Measurements from ENCODE around the gene GYPA. TPM values are rescaled to one million over a fixed set of nuclear protein-coding genes. Genes with fewer than 3 reads are reported as not detected.
"Not testable (repeated sequence)": the region's sequence is repeated elsewhere in the genome, so short reads cannot be mapped to it uniquely, and the experiment has no call there.

The GYPA gene
- total and polyA plus RNA-seq, 2 donors (not counting 1 experiment from before 2014, with no cell fraction given) = not detected

DNA sequence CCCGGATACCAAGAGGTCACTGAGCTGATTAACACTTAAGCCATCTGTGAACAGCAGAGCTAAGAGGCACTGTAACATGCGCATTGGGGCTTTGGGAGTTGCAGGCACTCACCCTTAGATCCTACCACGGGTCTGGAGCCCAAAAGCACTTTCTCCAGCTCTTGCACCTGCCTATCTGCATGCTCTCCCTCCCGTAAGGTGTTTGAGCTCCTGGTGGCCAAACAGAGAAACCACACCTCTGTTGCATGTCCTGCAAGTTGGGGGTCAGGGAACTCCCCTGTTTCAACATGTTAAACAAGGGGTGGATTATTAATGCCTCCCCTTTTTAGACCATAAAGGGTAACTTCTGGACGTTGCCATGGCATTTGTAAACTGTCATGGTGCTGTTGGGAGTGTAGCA lies 49.8 kb downstream of the GYPA start:
- no peaks in the 10 kb centered on the region for H3K36me3 ChIP-seq (ENCODE audit: control insufficient read depth, insufficient read depth, low read length)
- H2AFZ ChIP-seq (ENCODE audit: low read length) = no peak overlapping the region
- no peak overlapping the region for H3K27ac ChIP-seq (ENCODE audit: insufficient read depth, low read length)
- no peaks in the 10 kb centered on the region for H3K9me3 ChIP-seq (ENCODE audit: control insufficient read depth, insufficient read depth, low read depth, low read length)
- no peak for DNase-seq (ENCODE audit: low read depth in 2 of 2)
- H3K9ac ChIP-seq (ENCODE audit: insufficient read depth, low read length) = no peak overlapping the region
- no peak overlapping the region for H3K4me3 ChIP-seq (replicated peaks in 1 of 4; ENCODE audit: control extremely low read depth in 1 of 4, insufficient read depth in 1 of 4, low read depth in 3 of 4, low read length in 4 of 4)
- H3K4me1 ChIP-seq (ENCODE audit: control insufficient read depth, extremely low read depth, insufficient read depth, low read length) = no peaks in the 10 kb centered on the region
- H3K4me2 ChIP-seq (ENCODE audit: extremely low read depth, insufficient read depth, low read length) = no peak overlapping the region
- no peaks in the 10 kb centered on the region for H3K27me3 ChIP-seq (ENCODE audit: control insufficient read depth, insufficient read depth, low read length)
- no peaks in the 10 kb centered on the region for H4K20me1 ChIP-seq (ENCODE audit: control insufficient read depth, extremely low read depth, insufficient read depth, low read length)
- no peaks in the 10 kb centered on the region for H3K79me2 ChIP-seq (ENCODE audit: control insufficient read depth, insufficient read depth, low read length)
- TF ChIP-seq EZH2 (IDR thresholded peaks at IDR 0.05; ENCODE audit: low read length, missing control alignments) = no peak
- TF ChIP-seq, protein P1, sequence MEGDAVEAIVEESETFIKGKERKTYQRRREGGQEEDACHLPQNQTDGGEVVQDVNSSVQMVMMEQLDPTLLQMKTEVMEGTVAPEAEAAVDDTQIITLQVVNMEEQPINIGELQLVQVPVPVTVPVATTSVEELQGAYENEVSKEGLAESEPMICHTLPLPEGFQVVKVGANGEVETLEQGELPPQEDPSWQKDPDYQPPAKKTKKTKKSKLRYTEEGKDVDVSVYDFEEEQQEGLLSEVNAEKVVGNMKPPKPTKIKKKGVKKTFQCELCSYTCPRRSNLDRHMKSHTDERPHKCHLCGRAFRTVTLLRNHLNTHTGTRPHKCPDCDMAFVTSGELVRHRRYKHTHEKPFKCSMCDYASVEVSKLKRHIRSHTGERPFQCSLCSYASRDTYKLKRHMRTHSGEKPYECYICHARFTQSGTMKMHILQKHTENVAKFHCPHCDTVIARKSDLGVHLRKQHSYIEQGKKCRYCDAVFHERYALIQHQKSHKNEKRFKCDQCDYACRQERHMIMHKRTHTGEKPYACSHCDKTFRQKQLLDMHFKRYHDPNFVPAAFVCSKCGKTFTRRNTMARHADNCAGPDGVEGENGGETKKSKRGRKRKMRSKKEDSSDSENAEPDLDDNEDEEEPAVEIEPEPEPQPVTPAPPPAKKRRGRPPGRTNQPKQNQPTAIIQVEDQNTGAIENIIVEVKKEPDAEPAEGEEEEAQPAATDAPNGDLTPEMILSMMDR (conservative IDR thresholded peaks at IDR 0.05 in 1 of 2, IDR thresholded peaks at IDR 0.05 in 1 of 2; ENCODE audit: low read depth in 1 of 2, low read length in 2 of 2) = no peak

DNA sequence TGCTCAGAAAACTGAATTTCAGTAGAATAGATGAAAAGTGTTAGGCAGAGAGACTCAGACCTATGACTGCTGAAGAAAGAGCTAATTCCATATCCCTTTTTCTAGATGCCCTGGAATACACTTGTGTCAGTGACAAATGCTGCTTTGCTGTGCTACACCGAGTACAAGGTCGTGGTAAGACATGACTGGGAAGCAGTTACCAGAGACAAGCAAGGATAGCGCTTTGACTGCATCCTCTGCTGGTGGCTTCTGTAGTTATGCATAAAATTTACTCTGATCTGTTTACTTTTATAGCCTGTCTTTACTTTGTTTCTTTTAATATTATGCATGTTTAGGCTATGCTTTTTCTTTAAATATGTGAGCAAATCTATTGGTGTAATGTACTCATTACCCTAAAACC lies 58.5 kb downstream of the GYPA start:
- H3K27ac ChIP-seq (ENCODE audit: insufficient read depth, low read length); H3K79me2 ChIP-seq (ENCODE audit: control insufficient read depth, insufficient read depth, low read length); H3K9ac ChIP-seq (ENCODE audit: insufficient read depth, low read length); H3K4me3 ChIP-seq (replicated peaks in 1 of 4; ENCODE audit: control extremely low read depth in 1 of 4, insufficient read depth in 1 of 4, low read depth in 3 of 4, low read length in 4 of 4); H3K4me2 ChIP-seq (ENCODE audit: extremely low read depth, insufficient read depth, low read length); H3K36me3 ChIP-seq (ENCODE audit: control insufficient read depth, insufficient read depth, low read length); H3K4me1 ChIP-seq (ENCODE audit: control insufficient read depth, extremely low read depth, insufficient read depth, low read length); DNase-seq (ENCODE audit: low read depth in 2 of 2); H3K27me3 ChIP-seq (ENCODE audit: control insufficient read depth, insufficient read depth, low read length); H3K9me3 ChIP-seq (ENCODE audit: control insufficient read depth, insufficient read depth, low read depth, low read length); H2AFZ ChIP-seq (ENCODE audit: low read length); H4K20me1 ChIP-seq (ENCODE audit: control insufficient read depth, extremely low read depth, insufficient read depth, low read length): not testable (repeated sequence)

DNA sequence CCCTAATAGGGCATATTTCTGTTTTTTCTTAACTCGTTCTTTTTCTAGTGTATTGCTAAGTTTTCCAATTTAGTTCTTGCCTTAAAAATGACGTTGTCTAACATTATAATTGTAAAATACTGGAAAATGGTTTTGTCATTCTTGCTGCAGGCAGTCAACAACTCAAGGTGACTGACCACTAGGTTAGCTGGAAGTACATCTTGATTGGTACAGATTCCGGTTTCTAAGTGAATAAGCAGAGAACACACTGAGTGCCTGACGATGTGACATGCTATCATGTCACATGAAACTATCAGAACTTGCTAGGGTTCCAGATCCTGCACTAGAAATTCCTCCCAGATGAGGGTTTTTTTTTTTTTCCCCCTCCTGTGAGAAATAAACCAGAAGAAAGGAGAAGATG lies 60.4 kb downstream of the GYPA start:
- H3K4me3 ChIP-seq (replicated peaks in 1 of 4; ENCODE audit: control extremely low read depth in 1 of 4, insufficient read depth in 1 of 4, low read depth in 3 of 4, low read length in 4 of 4); DNase-seq (ENCODE audit: low read depth in 2 of 2); H2AFZ ChIP-seq (ENCODE audit: low read length); H3K27me3 ChIP-seq (ENCODE audit: control insufficient read depth, insufficient read depth, low read length); H3K36me3 ChIP-seq (ENCODE audit: control insufficient read depth, insufficient read depth, low read length); H4K20me1 ChIP-seq (ENCODE audit: control insufficient read depth, extremely low read depth, insufficient read depth, low read length); H3K4me2 ChIP-seq (ENCODE audit: extremely low read depth, insufficient read depth, low read length); H3K79me2 ChIP-seq (ENCODE audit: control insufficient read depth, insufficient read depth, low read length); H3K27ac ChIP-seq (ENCODE audit: insufficient read depth, low read length); H3K9me3 ChIP-seq (ENCODE audit: control insufficient read depth, insufficient read depth, low read depth, low read length); H3K9ac ChIP-seq (ENCODE audit: insufficient read depth, low read length); H3K4me1 ChIP-seq (ENCODE audit: control insufficient read depth, extremely low read depth, insufficient read depth, low read length): not testable (repeated sequence)

DNA sequence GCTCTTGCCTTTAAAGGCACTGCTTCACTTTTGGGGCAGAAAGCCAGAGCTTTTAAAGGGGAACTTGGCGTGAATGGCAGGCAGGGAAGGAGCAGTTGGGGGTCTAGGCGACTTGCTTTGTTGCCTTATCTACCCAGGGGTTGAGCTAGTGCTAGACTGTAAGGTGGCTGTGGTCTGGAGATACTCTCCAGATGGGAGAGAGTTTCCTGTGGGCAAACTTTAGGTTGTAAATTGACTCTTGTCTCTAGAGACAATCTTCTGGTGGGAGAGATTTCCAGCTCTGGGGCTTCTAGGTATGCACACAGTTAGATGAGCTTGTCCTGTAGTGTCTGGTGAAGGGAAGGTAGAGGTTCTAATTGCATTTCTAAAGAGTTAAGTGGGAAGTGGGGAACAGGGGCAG lies 61.8 kb downstream of the GYPA start:
- H3K4me1 ChIP-seq (ENCODE audit: control insufficient read depth, extremely low read depth, insufficient read depth, low read length); H3K27me3 ChIP-seq (ENCODE audit: control insufficient read depth, insufficient read depth, low read length); H2AFZ ChIP-seq (ENCODE audit: low read length); H3K27ac ChIP-seq (ENCODE audit: insufficient read depth, low read length); DNase-seq (ENCODE audit: low read depth in 2 of 2); H3K36me3 ChIP-seq (ENCODE audit: control insufficient read depth, insufficient read depth, low read length); H3K79me2 ChIP-seq (ENCODE audit: control insufficient read depth, insufficient read depth, low read length); H3K9ac ChIP-seq (ENCODE audit: insufficient read depth, low read length); H3K4me3 ChIP-seq (replicated peaks in 1 of 4; ENCODE audit: control extremely low read depth in 1 of 4, insufficient read depth in 1 of 4, low read depth in 3 of 4, low read length in 4 of 4); H3K4me2 ChIP-seq (ENCODE audit: extremely low read depth, insufficient read depth, low read length); H3K9me3 ChIP-seq (ENCODE audit: control insufficient read depth, insufficient read depth, low read depth, low read length); H4K20me1 ChIP-seq (ENCODE audit: control insufficient read depth, extremely low read depth, insufficient read depth, low read length): not testable (repeated sequence)

DNA sequence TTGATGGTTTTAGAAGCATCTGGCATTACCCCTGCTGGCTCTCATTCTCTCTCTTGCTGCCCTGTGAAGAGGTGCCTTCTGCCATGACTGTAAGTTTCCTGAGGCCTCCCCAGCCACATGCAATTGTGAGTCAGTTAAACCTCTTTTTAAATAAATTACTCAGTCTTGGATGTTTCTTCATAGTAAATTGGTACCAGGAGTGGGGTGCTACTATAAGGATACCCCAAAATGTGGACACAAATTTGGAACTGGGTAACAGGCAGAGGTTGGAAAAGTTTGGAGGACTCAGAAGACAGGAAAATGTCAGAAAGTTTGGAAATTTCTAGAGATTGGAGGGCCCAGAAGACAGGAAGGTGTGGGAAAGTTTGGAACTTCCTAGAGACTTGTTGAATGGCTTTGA lies 79.0 kb downstream of the GYPA start:
- H3K36me3 ChIP-seq (ENCODE audit: control insufficient read depth, insufficient read depth, low read length); H3K4me3 ChIP-seq (replicated peaks in 1 of 4; ENCODE audit: control extremely low read depth in 1 of 4, insufficient read depth in 1 of 4, low read depth in 3 of 4, low read length in 4 of 4); DNase-seq (ENCODE audit: low read depth in 2 of 2); H3K9me3 ChIP-seq (ENCODE audit: control insufficient read depth, insufficient read depth, low read depth, low read length); H3K27ac ChIP-seq (ENCODE audit: insufficient read depth, low read length); H3K4me2 ChIP-seq (ENCODE audit: extremely low read depth, insufficient read depth, low read length); H3K9ac ChIP-seq (ENCODE audit: insufficient read depth, low read length); H3K79me2 ChIP-seq (ENCODE audit: control insufficient read depth, insufficient read depth, low read length); H2AFZ ChIP-seq (ENCODE audit: low read length); H4K20me1 ChIP-seq (ENCODE audit: control insufficient read depth, extremely low read depth, insufficient read depth, low read length); H3K4me1 ChIP-seq (ENCODE audit: control insufficient read depth, extremely low read depth, insufficient read depth, low read length); H3K27me3 ChIP-seq (ENCODE audit: control insufficient read depth, insufficient read depth, low read length): not testable (repeated sequence)

DNA sequence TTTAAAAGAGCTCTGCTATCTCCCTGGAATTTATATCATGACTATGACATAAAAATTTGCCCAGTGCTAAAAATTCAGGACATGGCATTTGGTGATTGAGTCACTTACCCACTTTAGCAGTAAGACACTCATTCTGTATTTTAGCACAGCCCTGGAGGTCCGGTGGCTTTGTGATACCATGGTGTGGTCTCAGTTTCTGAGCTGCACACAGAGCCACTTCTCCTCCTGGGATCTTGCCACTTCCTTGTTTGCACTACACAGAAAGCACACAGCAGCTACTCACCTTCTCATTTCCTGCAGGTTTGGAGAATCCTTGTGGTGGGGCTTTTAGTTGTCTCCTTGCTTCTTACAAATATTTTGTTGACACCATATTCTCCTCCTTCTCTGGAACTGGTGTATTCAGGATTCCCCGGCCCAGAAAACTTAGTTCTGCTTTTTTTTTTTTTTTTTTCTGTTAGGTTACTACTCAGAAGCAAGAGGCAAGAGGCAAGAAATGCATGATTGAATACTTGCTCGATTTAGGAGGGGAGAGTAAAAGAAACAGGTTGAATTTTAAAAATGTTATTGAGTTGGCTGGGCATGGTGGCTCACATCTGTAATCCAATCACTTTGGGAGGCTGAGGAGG lies 80.2 kb downstream of the GYPA start:
- DNase-seq (ENCODE audit: low read depth in 2 of 2); H3K27me3 ChIP-seq (ENCODE audit: control insufficient read depth, insufficient read depth, low read length); H3K9me3 ChIP-seq (ENCODE audit: control insufficient read depth, insufficient read depth, low read depth, low read length); H3K9ac ChIP-seq (ENCODE audit: insufficient read depth, low read length); H3K4me2 ChIP-seq (ENCODE audit: extremely low read depth, insufficient read depth, low read length); H3K4me3 ChIP-seq (replicated peaks in 1 of 4; ENCODE audit: control extremely low read depth in 1 of 4, insufficient read depth in 1 of 4, low read depth in 3 of 4, low read length in 4 of 4); H3K36me3 ChIP-seq (ENCODE audit: control insufficient read depth, insufficient read depth, low read length); H2AFZ ChIP-seq (ENCODE audit: low read length); H3K4me1 ChIP-seq (ENCODE audit: control insufficient read depth, extremely low read depth, insufficient read depth, low read length); H4K20me1 ChIP-seq (ENCODE audit: control insufficient read depth, extremely low read depth, insufficient read depth, low read length); H3K79me2 ChIP-seq (ENCODE audit: control insufficient read depth, insufficient read depth, low read length); H3K27ac ChIP-seq (ENCODE audit: insufficient read depth, low read length): not testable (repeated sequence)
